Lower lobe of right lung (tissue), 2 donors: Measurements from ENCODE around the gene PPME1. TPM values are rescaled to one million over a fixed set of nuclear protein-coding genes. Genes with fewer than 3 reads are reported as not detected.

Experiments used
- ATAC-seq, 2 donors: fragments of 200-7000 bp; cut with Tn5 transposase; one replicate each; pipeline ENCODE4 v1.9.1; 2020 to 2022; ENCODE audit warnings: mild to moderate bottlenecking in 2 of 2, moderate library complexity in 2 of 2
- DNase-seq: peaks from one replicate; pipeline ENCODE4 v3.0.0-alpha.2; 2020
- H3K27ac ChIP-seq: fragments of 200-600 bp; one replicate; pipeline ENCODE4 v1.8.0; 2022
- H3K27me3 ChIP-seq: fragments of 200-600 bp; one replicate; pipeline ENCODE4 v1.8.0; 2022; ENCODE audit warnings: low read depth
- H3K36me3 ChIP-seq: fragments of 200-600 bp; one replicate; pipeline ENCODE4 v1.8.0; 2022; ENCODE audit warnings: mild to moderate bottlenecking
- H3K4me1 ChIP-seq: fragments of 200-600 bp; one replicate; pipeline ENCODE4 v1.8.0; 2022
- H3K4me3 ChIP-seq: fragments of 200-600 bp; one replicate; pipeline ENCODE4 v1.8.0; 2022; ENCODE audit warnings: mild to moderate bottlenecking
- H3K9me3 ChIP-seq: fragments of 200-600 bp; one replicate; pipeline ENCODE4 v1.8.0; 2022
- intact Hi-C: fragments of 100-400 bp; cut with DNase I; formaldehyde crosslinking; loops from one replicate; pipeline ENCODE4 v1.11.0; 2022
- total RNA-seq: library from RNA; stranded (reverse); fragmentation: NEBNext Ultra II Directional; extraction: Animal tissue kit (Norgen Biotek cat#: 25700); gene quantifications from one replicate; pipeline ENCODE4 v1.2.1, GENCODE V29; 2021
- TF ChIP-seq, protein P1 (sequence below): fragments of 200-600 bp; IDR thresholded peaks from one replicate; pipeline ENCODE4 v1.8.0; 2022; ENCODE audit warnings: antibody characterized with exemption, mild to moderate bottlenecking
- donor health status: DM: no; HTN: yes; CAD: no; lungs with severe emphysema.

PPME1 gene
- total RNA-seq, 1 donor from 2014 or later, result 29.4 TPM

DNA sequence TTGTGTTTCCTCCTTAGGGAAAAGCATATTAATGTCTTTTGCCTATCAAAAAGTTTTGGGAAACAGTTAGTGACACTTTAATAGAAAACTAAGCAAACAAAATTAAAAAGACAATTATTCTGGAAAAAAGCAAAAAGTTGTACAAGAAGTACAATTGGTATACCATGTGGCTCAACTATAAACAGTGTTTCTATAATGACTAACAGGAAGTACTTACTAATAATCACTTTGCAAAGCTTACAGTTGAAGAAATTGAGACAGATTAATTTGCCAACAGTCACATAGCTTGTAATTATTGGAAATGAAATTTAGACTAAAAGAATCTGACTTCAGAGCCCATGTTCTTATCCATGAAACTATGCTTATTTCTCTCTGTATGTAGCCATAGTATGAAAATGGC lies 24.7 kb downstream of the PPME1 start:
- H3K27ac ChIP-seq, result no peak overlapping the region
- no peaks in the 10 kb centered on the region for H3K27me3 ChIP-seq
- no peak for ATAC-seq
- DNase-seq, result no peak
- H3K36me3 ChIP-seq, result no peaks in the 10 kb centered on the region
- no peaks in the 10 kb centered on the region for H3K4me1 ChIP-seq
- H3K9me3 ChIP-seq, result no peaks in the 10 kb centered on the region
- intact Hi-C loops, result no loop called here
- TF ChIP-seq, protein P1, sequence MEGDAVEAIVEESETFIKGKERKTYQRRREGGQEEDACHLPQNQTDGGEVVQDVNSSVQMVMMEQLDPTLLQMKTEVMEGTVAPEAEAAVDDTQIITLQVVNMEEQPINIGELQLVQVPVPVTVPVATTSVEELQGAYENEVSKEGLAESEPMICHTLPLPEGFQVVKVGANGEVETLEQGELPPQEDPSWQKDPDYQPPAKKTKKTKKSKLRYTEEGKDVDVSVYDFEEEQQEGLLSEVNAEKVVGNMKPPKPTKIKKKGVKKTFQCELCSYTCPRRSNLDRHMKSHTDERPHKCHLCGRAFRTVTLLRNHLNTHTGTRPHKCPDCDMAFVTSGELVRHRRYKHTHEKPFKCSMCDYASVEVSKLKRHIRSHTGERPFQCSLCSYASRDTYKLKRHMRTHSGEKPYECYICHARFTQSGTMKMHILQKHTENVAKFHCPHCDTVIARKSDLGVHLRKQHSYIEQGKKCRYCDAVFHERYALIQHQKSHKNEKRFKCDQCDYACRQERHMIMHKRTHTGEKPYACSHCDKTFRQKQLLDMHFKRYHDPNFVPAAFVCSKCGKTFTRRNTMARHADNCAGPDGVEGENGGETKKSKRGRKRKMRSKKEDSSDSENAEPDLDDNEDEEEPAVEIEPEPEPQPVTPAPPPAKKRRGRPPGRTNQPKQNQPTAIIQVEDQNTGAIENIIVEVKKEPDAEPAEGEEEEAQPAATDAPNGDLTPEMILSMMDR, result no peak
- no peak overlapping the region for H3K4me3 ChIP-seq

DNA sequence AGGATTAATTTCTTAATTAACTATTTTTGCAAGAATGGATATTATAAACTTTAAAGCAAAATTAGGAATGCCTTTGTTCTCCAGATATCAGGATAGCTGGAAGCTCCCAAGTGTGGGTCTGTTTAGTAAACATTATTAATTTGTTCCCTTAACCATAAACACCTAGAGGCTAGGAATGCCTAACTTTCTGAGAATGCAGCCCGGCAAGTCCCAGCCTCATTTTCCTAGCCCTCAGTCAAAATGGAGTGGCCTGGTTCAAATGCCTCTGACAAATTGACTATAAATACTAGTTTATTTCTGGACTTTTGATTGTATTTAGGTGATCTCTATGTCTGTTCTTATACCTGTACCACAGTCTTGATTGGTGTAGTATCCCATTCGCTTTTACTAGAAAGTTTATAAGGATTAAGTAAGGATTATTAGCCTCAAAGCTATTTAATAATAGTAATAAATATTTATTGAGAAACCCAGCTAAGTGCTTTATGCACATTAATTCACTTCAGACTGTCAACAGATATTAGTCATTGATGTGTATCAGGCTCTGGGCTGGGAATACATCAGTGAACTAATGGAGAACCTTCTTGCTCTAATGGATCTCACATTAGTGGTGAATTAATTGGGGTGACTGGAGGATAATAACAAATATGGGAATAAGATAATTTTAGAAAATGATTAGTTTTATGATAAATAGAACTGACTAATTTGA lies 25.8 kb downstream of the PPME1 start:
- no peak for DNase-seq

DNA sequence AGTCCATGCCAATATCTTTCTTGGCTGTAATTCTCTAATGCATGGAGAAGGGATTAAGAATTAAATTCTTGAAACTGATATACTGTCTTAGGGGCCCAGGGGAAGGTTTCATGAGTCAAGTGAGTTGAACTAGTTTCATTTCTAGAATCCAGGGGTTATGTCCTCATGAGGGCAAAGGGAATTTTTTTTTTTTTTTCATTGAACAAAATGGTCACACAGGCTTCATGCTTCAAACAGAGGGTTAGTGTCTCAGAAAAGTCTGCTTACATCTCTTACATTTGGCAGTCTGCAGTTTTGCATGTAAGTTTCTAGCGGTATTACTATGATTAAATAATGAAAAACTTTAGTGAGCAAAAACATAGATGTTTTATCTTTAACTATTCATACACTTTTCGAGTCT lies 32.9 kb downstream of the PPME1 start:
- Histone ChIP-seq H3K4me3 (no peak overlapping the region), H3K27ac (no peak overlapping the region), H3K36me3 (peaks cover 45% of the 10 kb centered on the region), H3K27me3 (no peaks in the 10 kb centered on the region), H3K4me1 (no peaks in the 10 kb centered on the region), H3K9me3 (no peaks in the 10 kb centered on the region)
- TF ChIP-seq, protein P1, result no peak
- intact Hi-C loops, result no loop called here
- DNase-seq (no peak), ATAC-seq (no peak)

More for the DNA sequence above, 25.8 kb downstream of the PPME1 start:
- Histone ChIP-seq H3K4me3 (no peak overlapping the region), H3K9me3 (no peaks in the 10 kb centered on the region), H3K4me1 (no peaks in the 10 kb centered on the region), H3K36me3 (no peaks in the 10 kb centered on the region), H3K27me3 (no peaks in the 10 kb centered on the region), H3K27ac (no peak overlapping the region)
- ATAC-seq, result no peak
- TF ChIP-seq, protein P1, result no peak
- intact Hi-C loops, result no loop called here

DNA sequence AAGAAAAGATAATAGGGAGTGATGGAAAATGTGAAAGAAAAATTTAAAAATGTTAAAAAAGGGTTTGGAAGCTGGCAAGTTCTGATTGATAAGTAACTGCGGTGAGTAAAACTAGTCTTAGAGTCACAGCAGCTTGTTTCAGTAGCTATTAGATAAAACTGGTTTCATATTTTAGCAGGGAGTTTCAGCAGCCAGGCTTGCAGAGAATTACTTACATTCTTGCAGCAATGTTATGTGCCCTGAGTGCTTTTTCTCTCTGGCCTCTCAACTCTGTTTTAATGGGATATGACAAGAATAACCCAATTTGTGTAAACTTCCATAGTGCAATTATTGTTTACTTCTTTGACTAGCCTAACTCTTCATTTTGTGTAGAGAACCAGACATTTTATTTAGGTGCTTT lies 33.6 kb downstream of the PPME1 start:
- ATAC-seq, result no peak
- intact Hi-C loops, result no loop called here

DNA sequence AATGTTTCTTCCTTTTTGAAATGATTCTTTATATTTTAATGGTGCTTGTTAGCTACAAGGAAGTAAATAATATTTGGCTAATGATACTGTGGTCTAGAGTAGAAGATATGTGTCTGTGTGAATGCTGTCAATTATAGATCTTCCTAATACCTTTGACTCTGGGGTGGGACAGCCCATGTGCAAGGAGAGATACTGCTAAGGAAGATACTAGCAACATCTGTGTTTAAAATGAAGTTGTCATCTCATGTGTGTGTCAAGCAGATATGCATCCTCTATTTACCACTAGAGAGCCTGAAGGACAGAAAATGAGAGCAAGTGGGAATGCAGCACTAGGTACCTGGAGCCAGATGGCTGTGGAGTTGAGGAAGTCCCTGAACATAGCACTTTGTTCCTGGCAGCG lies 34.1 kb downstream of the PPME1 start:
- intact Hi-C loops, result no loop called here
- no peak overlapping the region for H3K27ac ChIP-seq
- TF ChIP-seq, protein P1, result no peak
- H3K4me1 ChIP-seq, result no peaks in the 10 kb centered on the region
- ATAC-seq (no peak), DNase-seq (no peak)
- H3K27me3 ChIP-seq, result no peaks in the 10 kb centered on the region
- H3K9me3 ChIP-seq, result no peaks in the 10 kb centered on the region
- peaks cover 57% of the 10 kb centered on the region for H3K36me3 ChIP-seq
- no peak overlapping the region for H3K4me3 ChIP-seq

More for the DNA sequence above, 33.6 kb downstream of the PPME1 start:
- Histone ChIP-seq H3K9me3 (no peaks in the 10 kb centered on the region), H3K4me1 (no peaks in the 10 kb centered on the region), H3K36me3 (peaks cover 52% of the 10 kb centered on the region), H3K27ac (no peak overlapping the region), H3K27me3 (no peaks in the 10 kb centered on the region), H3K4me3 (no peak overlapping the region)
- no peak for DNase-seq
- TF ChIP-seq, protein P1, result no peak
